GM20000 (cell line): ENCODE data around the gene IL2.

ENCODE experiments used
- DNase-seq: peaks from one replicate; pipeline ENCODE4 v3.0.0; 2012; ENCODE audit warnings: low spot score
- CTCF ChIP-seq: IDR thresholded peaks from 2 replicates; pipeline ENCODE4 v1.5.1; 2012; ENCODE audit warnings: mild to moderate bottlenecking, control low read depth; ENCODE audit errors: extremely low read depth, missing control alignments

The IL2 gene

GRCh38 chr4:122453384-122453995, 3.0 kb downstream of the IL2 start:
- DNase-seq: no peak
- TF ChIP-seq CTCF: no peak

GRCh38 chr4:122450847-122451246, 5.7 kb downstream of the IL2 start:
- DNase-seq: no peak
- no peak for TF ChIP-seq CTCF

- TF ChIP-seq CTCF: no peak
These were observed 22.2 kb downstream of the IL2 start for GRCh38 chr4:122434285-122434684.

GRCh38 chr4:122431351-122431750, 25.2 kb downstream of the IL2 start:
- DNase-seq: no peak
- no peak for TF ChIP-seq CTCF

More at GRCh38 chr4:122434285-122434684, 22.2 kb downstream of the IL2 start:
- DNase-seq: no peak

- DNase-seq: no peak
- TF ChIP-seq CTCF: no peak
These were observed 33.3 kb downstream of the IL2 start for GRCh38 chr4:122423246-122423645.

GRCh38 chr4:122412547-122412946, 44.0 kb downstream of the IL2 start:
- DNase-seq: no peak
- TF ChIP-seq CTCF: no peak

GRCh38 chr4:122403861-122404260, 52.7 kb downstream of the IL2 start:
- no peak for DNase-seq

More at GRCh38 chr4:122403861-122404260, 52.7 kb downstream of the IL2 start:
- TF ChIP-seq CTCF: no peak
